B cell (primary cell): ENCODE results near the gene BACH2. TPM values are rescaled to one million over a fixed set of nuclear protein-coding genes. Genes with fewer than 3 reads are reported as not detected.

Source experiments
- ATAC-seq: fragments of 200-7000 bp; cut with Tn5 transposase; one replicate; pipeline ENCODE4 v1.10.0; 2021; ENCODE audit warnings: low read depth, mild to moderate bottlenecking, moderate number of reproducible peaks, moderate library complexity
- CTCF ChIA-PET: fragments of 350-600 bp; sonication (Branson Sonifier 250); formaldehyde crosslinking; loops from one replicate; lab custom pipeline; 2021; ENCODE audit warnings: antibody characterized with exemption, inconsistent platforms; lab: Charles Lee
- POLR2A ChIA-PET: fragments of 350-600 bp; sonication (Branson Sonifier 250); formaldehyde crosslinking; loops from one replicate; lab custom pipeline; 2021; ENCODE audit warnings: antibody characterized with exemption; lab: Charles Lee
- DNase-seq: peaks from one replicate; pipeline ENCODE4 v3.0.0; 2013
- H2AFZ ChIP-seq: 2 replicates; pipeline ENCODE4 v1.6.1; 2012; ENCODE audit warnings: mild to moderate bottlenecking, low read depth, low read length; ENCODE audit not compliant: insufficient read depth, poor library complexity, severe bottlenecking
- H3K27ac ChIP-seq, 2 donors: 1 replicate in 1 of 2; 2 replicates in 1 of 2; pipeline ENCODE4 v1.5.1; 2012 to 2013; ENCODE audit warnings: low read length in 2 of 2, mild to moderate bottlenecking in 2 of 2, moderate library complexity in 1 of 2
- H3K27me3 ChIP-seq, 4 experiments: fragments of 200-600 bp in 1 of 4; sonication (generic) in 1 of 4; replicated peaks in 1 of 4; 1 replicate in 2 of 4; 2 replicates in 2 of 4; pipeline versions ENCODE4 v1.6.1 to v1.7.0; 2013 to 2016; ENCODE audit warnings: low read length in 3 of 4, mild to moderate bottlenecking in 2 of 4, mixed read lengths in 1 of 4, moderate library complexity in 1 of 4; ENCODE audit not compliant: insufficient read depth in 4 of 4, control insufficient read depth in 3 of 4; ENCODE audit errors: control extremely low read depth in 1 of 4
- H3K36me3 ChIP-seq, 2 experiments: replicated peaks in 1 of 2; 1 replicate in 1 of 2; 2 replicates in 1 of 2; pipeline versions ENCODE4 v1.6.1 to v1.7.1; 2013; ENCODE audit warnings: low read length in 1 of 2; ENCODE audit not compliant: insufficient read depth in 2 of 2, control insufficient read depth in 1 of 2; ENCODE audit errors: control extremely low read depth in 1 of 2, extremely low read depth in 1 of 2
- H3K4me1 ChIP-seq, 2 donors: fragments of 200-600 bp in 1 of 2; sonication (generic) in 1 of 2; 1 replicate in 1 of 2; 2 replicates in 1 of 2; pipeline versions ENCODE4 v1.5.1 to v1.6.1; 2013 to 2017; ENCODE audit warnings: low read length in 2 of 2; ENCODE audit not compliant: control insufficient read depth in 2 of 2, insufficient read depth in 2 of 2
- H3K4me2 ChIP-seq: replicated peaks from 2 replicates; pipeline ENCODE3; 2012; ENCODE audit warnings: mild to moderate bottlenecking, low read depth, low read length; ENCODE audit not compliant: poor library complexity, severe bottlenecking
- H3K4me3 ChIP-seq, 5 experiments: fragments of 200-600 bp in 1 of 5; sonication (generic) in 1 of 5; 1 replicate in 3 of 5; 2 replicates in 2 of 5; pipeline versions ENCODE4 v1.5.1 to v1.7.0; 2011 to 2016; ENCODE audit warnings: low read length in 4 of 5, mild to moderate bottlenecking in 4 of 5, low read depth in 2 of 5, control low read depth in 1 of 5, moderate library complexity in 1 of 5; ENCODE audit not compliant: insufficient read depth in 1 of 5; ENCODE audit errors: control extremely low read depth in 1 of 5, extremely low read depth in 1 of 5
- H3K79me2 ChIP-seq: fragments of 200-600 bp; sonication (generic); one replicate; pipeline ENCODE4 v1.6.0; 2016; ENCODE audit warnings: low read length; ENCODE audit not compliant: control insufficient read depth, insufficient read depth
- H3K9ac ChIP-seq: fragments of 200-600 bp; sonication (generic); 2 replicates; pipeline ENCODE4 v1.6.1; 2017; ENCODE audit warnings: mild to moderate bottlenecking, low read length, moderate library complexity
- H3K9me3 ChIP-seq, 3 donors: one replicate each; pipeline versions ENCODE4 v1.6.1 to v1.7.1; 2013; ENCODE audit warnings: low read length in 2 of 3; ENCODE audit not compliant: control insufficient read depth in 2 of 3, insufficient read depth in 1 of 3; ENCODE audit errors: control extremely low read depth in 1 of 3
- H4K20me1 ChIP-seq: 2 replicates; pipeline ENCODE4 v1.6.0; 2012; ENCODE audit warnings: mild to moderate bottlenecking, low read length; ENCODE audit not compliant: insufficient read depth, control insufficient read depth, poor library complexity, severe bottlenecking
- H3K27ac Mint-ChIP-seq: one replicate; pipeline ENCODE4 v1.8.0; 2021; ENCODE audit warnings: mixed read lengths
- H3K27me3 Mint-ChIP-seq: one replicate; pipeline ENCODE4 v1.8.0; 2021; ENCODE audit warnings: mixed read lengths
- H3K4me1 Mint-ChIP-seq: one replicate; pipeline ENCODE4 v1.8.0; 2021; ENCODE audit warnings: mixed read lengths
- H3K4me3 Mint-ChIP-seq: one replicate; pipeline ENCODE4 v1.8.0; 2021; ENCODE audit warnings: mixed read lengths
- H3K9me3 Mint-ChIP-seq: one replicate; pipeline ENCODE4 v1.8.0; 2022; ENCODE audit warnings: mixed read lengths; ENCODE audit not compliant: insufficient read depth
- EZH2 ChIP-seq: IDR thresholded peaks from 2 replicates; pipeline ENCODE4 v1.6.1; 2012; ENCODE audit warnings: borderline replicate concordance, low read depth, mild to moderate bottlenecking, moderate library complexity, low read length; ENCODE audit not compliant: insufficient read depth, poor library complexity, severe bottlenecking
- WGBS: methylation state at CpG from one replicate; pipeline ENCODE4 v1.1.5; 2013; ENCODE audit warnings: missing lambda C conversion rate; ENCODE audit not compliant: insufficient coverage; 5-methylcytosine and 5-hydroxymethylcytosine counted together
- intact Hi-C: fragments of 100-400 bp; cut with micrococcal nuclease; formaldehyde crosslinking; loops from one replicate; pipeline ENCODE4 v1.10.0; 2022
- polyA plus RNA-seq: library from polyadenylated mRNA; depleted of rRNA; stranded (reverse); fragments of >200 nt; gene quantifications from 2 replicates; pipeline ENCODE4 v1.2.3, GENCODE V29; 2012
- total RNA-seq, 2 donors: library from RNA; stranded (reverse); fragments of 120-200 nt in 1 of 2; gene quantifications; 1 replicate in 1 of 2; 2 replicates in 1 of 2; pipeline versions ENCODE4 v1.2.3 to v1.2.4, GENCODE V29; 2013 to 2022
- TF ChIP-seq, protein P1 (sequence below): fragments of 200-600 bp; IDR thresholded peaks from one replicate; pipeline ENCODE4 v1.8.0; 2022; ENCODE audit warnings: antibody characterized with exemption, mild to moderate bottlenecking

Gene BACH2
- total and polyA plus RNA-seq, 2 donors (not counting 1 experiment from before 2014, with no cell fraction given) = 41.1 to 235 TPM

DNA sequence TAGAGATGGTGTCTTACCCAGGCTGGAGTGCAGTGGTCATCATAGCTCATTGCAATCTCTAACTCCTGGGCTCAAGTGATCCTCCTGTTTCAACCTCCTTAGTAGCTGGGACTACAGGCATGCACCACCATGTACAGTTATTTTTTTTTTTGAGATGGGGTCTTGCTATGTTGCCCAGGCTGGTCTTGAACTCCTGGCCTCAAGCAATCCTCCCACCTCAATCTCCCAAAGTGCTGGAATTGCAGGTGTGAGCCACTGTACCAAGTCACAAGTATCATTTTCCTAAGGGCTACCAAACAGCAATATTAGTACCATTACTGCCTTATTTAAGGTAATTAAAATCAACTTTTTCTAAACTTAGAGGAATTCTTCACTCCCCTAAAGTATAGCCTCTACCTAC lies 49.4 kb downstream of the BACH2 start:
- Histone ChIP-seq H3K36me3 (peaks cover 29 to 60% of the 10 kb centered on the region in 2 experiments), H3K27me3 (no peaks in the 10 kb centered on the region), H3K27ac (peak overlapping the region in 1 of 2 donors; percentile 23), H2AFZ (no peak overlapping the region), H3K9ac (no peak overlapping the region), H3K79me2 (peaks cover 93% of the 10 kb centered on the region), H3K4me2 (no peak overlapping the region), H3K9me3 (no peaks in the 10 kb centered on the region), H3K4me3 (no peak overlapping the region), H3K4me1 (peaks cover 13 to 17% of the 10 kb centered on the region in 2 donors), H4K20me1 (peaks cover 60% of the 10 kb centered on the region)
- intact Hi-C loops = no loop called here
- ChIA-PET CTCF (interaction anchor here (1.2 kb wide), 1 partner anchor 232 kb away, joined by 3 read pairs; no protein-coding TSS in a partner anchor), POLR2A (no interaction called here)
- TF ChIP-seq EZH2 = no peak
- TF ChIP-seq, protein P1, sequence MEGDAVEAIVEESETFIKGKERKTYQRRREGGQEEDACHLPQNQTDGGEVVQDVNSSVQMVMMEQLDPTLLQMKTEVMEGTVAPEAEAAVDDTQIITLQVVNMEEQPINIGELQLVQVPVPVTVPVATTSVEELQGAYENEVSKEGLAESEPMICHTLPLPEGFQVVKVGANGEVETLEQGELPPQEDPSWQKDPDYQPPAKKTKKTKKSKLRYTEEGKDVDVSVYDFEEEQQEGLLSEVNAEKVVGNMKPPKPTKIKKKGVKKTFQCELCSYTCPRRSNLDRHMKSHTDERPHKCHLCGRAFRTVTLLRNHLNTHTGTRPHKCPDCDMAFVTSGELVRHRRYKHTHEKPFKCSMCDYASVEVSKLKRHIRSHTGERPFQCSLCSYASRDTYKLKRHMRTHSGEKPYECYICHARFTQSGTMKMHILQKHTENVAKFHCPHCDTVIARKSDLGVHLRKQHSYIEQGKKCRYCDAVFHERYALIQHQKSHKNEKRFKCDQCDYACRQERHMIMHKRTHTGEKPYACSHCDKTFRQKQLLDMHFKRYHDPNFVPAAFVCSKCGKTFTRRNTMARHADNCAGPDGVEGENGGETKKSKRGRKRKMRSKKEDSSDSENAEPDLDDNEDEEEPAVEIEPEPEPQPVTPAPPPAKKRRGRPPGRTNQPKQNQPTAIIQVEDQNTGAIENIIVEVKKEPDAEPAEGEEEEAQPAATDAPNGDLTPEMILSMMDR = no peak
- Mint-ChIP-seq H3K27me3 (no peaks in the 10 kb centered on the region), H3K27ac (no peak overlapping the region), H3K4me3 (no peak overlapping the region), H3K4me1 (peaks cover 32% of the 10 kb centered on the region), H3K9me3 (no peaks in the 10 kb centered on the region)
- ATAC-seq (no peak), DNase-seq (no peak)

DNA sequence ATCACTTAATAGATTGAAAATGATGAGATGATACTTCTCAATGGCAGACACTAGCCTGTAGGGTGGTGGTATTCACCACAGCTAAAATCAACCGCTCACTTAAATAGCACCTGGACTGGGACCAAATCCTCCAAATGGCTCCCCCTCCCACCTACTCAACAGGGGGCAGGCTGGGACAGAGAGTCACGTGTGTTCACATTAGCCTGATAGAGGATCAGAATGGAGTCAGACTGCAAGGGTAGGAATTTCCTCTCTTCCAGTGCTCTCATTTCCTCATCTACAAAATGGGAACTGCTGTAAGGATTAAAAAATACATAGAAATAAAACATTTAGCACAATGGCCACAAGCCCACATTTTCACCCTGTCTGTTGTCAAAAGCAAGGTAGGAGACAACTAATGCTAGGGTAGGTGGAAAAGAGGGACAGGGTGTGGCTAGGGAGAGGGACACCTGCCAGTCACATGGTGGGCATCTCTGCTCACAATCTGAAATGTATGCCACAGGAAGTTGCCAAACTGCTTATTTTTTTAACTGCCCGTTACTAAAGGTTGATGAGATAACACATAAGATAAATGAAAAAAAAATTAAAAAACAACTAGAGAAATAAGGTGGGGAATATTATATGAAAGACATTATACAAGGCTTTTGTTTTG lies 55.3 kb downstream of the BACH2 start:
- peak; percentile 36 for DNase-seq
- no peak overlapping the region for H3K4me3 Mint-ChIP-seq
- CTCF ChIA-PET = interaction anchor here (0.6 kb wide), 1 partner anchor 248 kb away, joined by 3 read pairs; no protein-coding TSS in a partner anchor

More for the DNA sequence above, 55.3 kb downstream of the BACH2 start:
- Histone ChIP-seq H3K4me1 (peaks cover 2 to 11% of the 10 kb centered on the region in 2 donors), H3K36me3 (peaks cover 26 to 40% of the 10 kb centered on the region in 2 experiments), H3K9me3 (no peaks in the 10 kb centered on the region), H3K4me2 (no peak overlapping the region), H3K9ac (no peak overlapping the region), H3K27ac (peak overlapping the region in 1 of 2 donors; percentile 34), H2AFZ (no peak overlapping the region), H4K20me1 (peaks cover 63% of the 10 kb centered on the region), H3K79me2 (peaks cover 94% of the 10 kb centered on the region), H3K27me3 (no peaks in the 10 kb centered on the region), H3K4me3 (no peak overlapping the region)
- no CpG with 5 or more reads among the region's 3 CpGs for WGBS
- intact Hi-C loops = no loop called here
- no peak for TF ChIP-seq EZH2
- TF ChIP-seq, protein P1 = no peak
- no peak overlapping the region for H3K27ac Mint-ChIP-seq
- peaks cover 39% of the 10 kb centered on the region for H3K4me1 Mint-ChIP-seq
- POLR2A ChIA-PET = interaction anchor here (0.7 kb wide), 1 partner anchor 143 kb away, joined by 3 read pairs; no protein-coding TSS in a partner anchor
- no peak for ATAC-seq
- H3K9me3 Mint-ChIP-seq = no peaks in the 10 kb centered on the region
- no peaks in the 10 kb centered on the region for H3K27me3 Mint-ChIP-seq
